A673 (cell line): ENCODE measurements around the gene CCDC102A. TPM values are rescaled to one million over a fixed set of nuclear protein-coding genes. Genes with fewer than 3 reads are reported as not detected.

Source experiments
- BruUV-seq: library from RNA; stranded (reverse); fragments of 400-500 nt; replicated peaks from 2 replicates; lab custom pipeline; 2021; lab: Mats Ljungman, UMichigan
- CTCF ChIA-PET: fragments of 300-600 bp; sonication (Branson Sonifier 250); formaldehyde crosslinking; loops from one replicate; lab custom pipeline; 2022; ENCODE audit warnings: antibody characterized with exemption; lab: Charles Lee
- POLR2A ChIA-PET: fragments of 300-600 bp; sonication (Branson Sonifier 250); formaldehyde crosslinking; loops from one replicate; lab custom pipeline; 2022; ENCODE audit warnings: antibody characterized with exemption; ENCODE audit not compliant: low non-redundant PET; lab: Charles Lee
- DNase-seq: peaks from one replicate; pipeline ENCODE4 v3.0.0-alpha.2; 2015; ENCODE audit warnings: low spot score
- H3K27ac ChIP-seq: fragments of 200-600 bp; sonication (generic); 2 replicates; pipeline ENCODE4 v1.5.1; 2016; ENCODE audit warnings: mixed run types, low read depth, mild to moderate bottlenecking, mixed read lengths, antibody characterized with exemption, low read length; ENCODE audit not compliant: poor library complexity, severe bottlenecking
- H3K27me3 ChIP-seq: fragments of 200-600 bp; sonication (generic); replicated peaks from 2 replicates; pipeline ENCODE4 v1.6.1; 2017; ENCODE audit warnings: mixed run types, low read depth, mild to moderate bottlenecking, mixed read lengths, antibody characterized with exemption, low read length; ENCODE audit not compliant: insufficient read depth, poor library complexity
- H3K36me3 ChIP-seq: fragments of 200-600 bp; sonication (generic); 2 replicates; pipeline ENCODE4 v1.6.1; 2016; ENCODE audit warnings: mixed run types, mild to moderate bottlenecking, mixed read lengths, antibody characterized with exemption, low read length; ENCODE audit not compliant: insufficient read depth, poor library complexity, severe bottlenecking
- H3K4me1 ChIP-seq: fragments of 200-600 bp; sonication (generic); 2 replicates; pipeline ENCODE4 v1.6.1; 2017; ENCODE audit warnings: mixed run types, mild to moderate bottlenecking, mixed read lengths, antibody characterized with exemption, low read length; ENCODE audit not compliant: insufficient read depth, poor library complexity, severe bottlenecking
- H3K4me3 ChIP-seq: fragments of 200-600 bp; sonication (generic); 2 replicates; pipeline ENCODE4 v1.5.1; 2016; ENCODE audit warnings: low read depth, mixed run types, mild to moderate bottlenecking, mixed read lengths, low read length; ENCODE audit not compliant: poor library complexity, severe bottlenecking
- H3K9me3 ChIP-seq: fragments of 200-600 bp; sonication (generic); 2 replicates; pipeline ENCODE4 v1.6.1; 2016; ENCODE audit warnings: mixed run types, low read depth, mild to moderate bottlenecking, mixed read lengths, antibody characterized with exemption, low read length; ENCODE audit not compliant: poor library complexity, severe bottlenecking
- CTCF ChIP-seq: fragments of 300-800, 200-600 bp; sonication (generic); conservative IDR thresholded peaks from 2 replicates; pipeline ENCODE4 v1.5.1; 2017; ENCODE audit warnings: low read depth, mild to moderate bottlenecking, antibody characterized with exemption, low read length, moderate library complexity, mixed read lengths
- EZH2 ChIP-seq: fragments of 200-600 bp; sonication (generic); IDR thresholded peaks from 2 replicates; pipeline ENCODE4 v1.6.1; 2017; ENCODE audit warnings: borderline replicate concordance, low read depth, mild to moderate bottlenecking, mixed read lengths, antibody characterized with exemption, low read length; ENCODE audit not compliant: poor library complexity, severe bottlenecking
- intact Hi-C: fragments of 100-400 bp; cut with micrococcal nuclease; formaldehyde crosslinking; loops from one replicate; pipeline ENCODE4 v1.10.0; 2022; ENCODE audit not compliant: unreplicated experiment
- total RNA-seq: library from RNA; stranded (reverse); gene quantifications from 2 replicates; pipeline ENCODE4 v1.2.3, GENCODE V29; 2021

The CCDC102A gene
- total RNA-seq, 1 experiment from 2014 or later, result 10.3 TPM

- DNase-seq, result no peak
- peak overlapping the region; percentile 91 for H3K4me3 ChIP-seq
- POLR2A ChIA-PET, result no interaction called here
- no peaks in the 10 kb centered on the region for H3K36me3 ChIP-seq
- CTCF ChIA-PET, result interaction anchor here (0.6 kb wide), 1 partner anchor 213 kb away, joined by 3 read pairs; no protein-coding TSS in a partner anchor
- peaks cover 25% of the 10 kb centered on the region for H3K4me1 ChIP-seq
- no peaks in the 10 kb centered on the region for H3K27me3 ChIP-seq
- BruUV-seq, result no TSS peak
- TF ChIP-seq CTCF, result no peak
- no peak for TF ChIP-seq EZH2
- intact Hi-C loops, result no loop called here
- H3K27ac ChIP-seq, result peak overlapping the region; percentile 49
- H3K9me3 ChIP-seq, result no peaks in the 10 kb centered on the region
Measured at GRCh38 chr16:57534881-57535658, 1.3 kb downstream of the CCDC102A start.

- POLR2A ChIA-PET, result no interaction called here
- no peak for DNase-seq
- no peak overlapping the region for H3K27ac ChIP-seq
Measured at GRCh38 chr16:57534337-57534880, 2.0 kb downstream of the CCDC102A start.

More at GRCh38 chr16:57534337-57534880, 2.0 kb downstream of the CCDC102A start:
- no peak for TF ChIP-seq EZH2
- no peak for TF ChIP-seq CTCF
- intact Hi-C loops, result no loop called here
- H3K27me3 ChIP-seq, result no peaks in the 10 kb centered on the region
- no TSS peak for BruUV-seq
- H3K4me1 ChIP-seq, result peaks cover 25% of the 10 kb centered on the region
- no peaks in the 10 kb centered on the region for H3K9me3 ChIP-seq
- CTCF ChIA-PET, result no interaction called here
- H3K36me3 ChIP-seq, result no peaks in the 10 kb centered on the region
- H3K4me3 ChIP-seq, result no peak overlapping the region
